ENCODE measurements around the gene EVPL. TPM values are rescaled to one million over a fixed set of nuclear protein-coding genes. Genes with fewer than 3 reads are reported as not detected.
"Not testable (repeated sequence)": the region's sequence is repeated elsewhere in the genome, so short reads cannot be mapped to it uniquely, and the experiment has no call there.

Gene EVPL
- total RNA-seq, 1 donor from 2014 or later = not detected

GRCh38 chr17:76072148-76072858, 45.2 kb upstream of the EVPL start, which contains the start of gene SRP68:
SRP68 (minus strand) TSS chr17:76072517; CDS start chr17:76072491, 26 bp downstream.
- Mint-ChIP-seq H3K27ac (ENCODE audit: unreplicated experiment) (peak within 1 kb of the TSS; percentile 89), H3K4me1 (ENCODE audit: low read depth) (peaks cover 37% of the 10 kb centered on the region)

GRCh38 chr17:76071531-76072147, 44.5 kb upstream of the EVPL start:
- DNase-seq (ENCODE audit: low spot score) = no peak

More at GRCh38 chr17:76072148-76072858, 45.2 kb upstream of the EVPL start, which contains the start of gene SRP68:
- no peaks in the 10 kb centered on the region for H3K9me3 Mint-ChIP-seq (ENCODE audit: low read depth)
- H3K27me3 Mint-ChIP-seq (ENCODE audit: low read depth) = peaks cover 28% of the 10 kb centered on the region
- peak within 1 kb of the TSS; percentile 94 for H3K4me3 Mint-ChIP-seq (ENCODE audit: unreplicated experiment)
- peak; percentile 99 for DNase-seq (ENCODE audit: low spot score)
- H3K36me3 Mint-ChIP-seq (ENCODE audit: low read depth) = peaks cover 6% of the 10 kb centered on the region
- TF ChIP-seq, protein P1, sequence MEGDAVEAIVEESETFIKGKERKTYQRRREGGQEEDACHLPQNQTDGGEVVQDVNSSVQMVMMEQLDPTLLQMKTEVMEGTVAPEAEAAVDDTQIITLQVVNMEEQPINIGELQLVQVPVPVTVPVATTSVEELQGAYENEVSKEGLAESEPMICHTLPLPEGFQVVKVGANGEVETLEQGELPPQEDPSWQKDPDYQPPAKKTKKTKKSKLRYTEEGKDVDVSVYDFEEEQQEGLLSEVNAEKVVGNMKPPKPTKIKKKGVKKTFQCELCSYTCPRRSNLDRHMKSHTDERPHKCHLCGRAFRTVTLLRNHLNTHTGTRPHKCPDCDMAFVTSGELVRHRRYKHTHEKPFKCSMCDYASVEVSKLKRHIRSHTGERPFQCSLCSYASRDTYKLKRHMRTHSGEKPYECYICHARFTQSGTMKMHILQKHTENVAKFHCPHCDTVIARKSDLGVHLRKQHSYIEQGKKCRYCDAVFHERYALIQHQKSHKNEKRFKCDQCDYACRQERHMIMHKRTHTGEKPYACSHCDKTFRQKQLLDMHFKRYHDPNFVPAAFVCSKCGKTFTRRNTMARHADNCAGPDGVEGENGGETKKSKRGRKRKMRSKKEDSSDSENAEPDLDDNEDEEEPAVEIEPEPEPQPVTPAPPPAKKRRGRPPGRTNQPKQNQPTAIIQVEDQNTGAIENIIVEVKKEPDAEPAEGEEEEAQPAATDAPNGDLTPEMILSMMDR (IDR thresholded peaks at IDR 0.05) = no peak

DNA sequence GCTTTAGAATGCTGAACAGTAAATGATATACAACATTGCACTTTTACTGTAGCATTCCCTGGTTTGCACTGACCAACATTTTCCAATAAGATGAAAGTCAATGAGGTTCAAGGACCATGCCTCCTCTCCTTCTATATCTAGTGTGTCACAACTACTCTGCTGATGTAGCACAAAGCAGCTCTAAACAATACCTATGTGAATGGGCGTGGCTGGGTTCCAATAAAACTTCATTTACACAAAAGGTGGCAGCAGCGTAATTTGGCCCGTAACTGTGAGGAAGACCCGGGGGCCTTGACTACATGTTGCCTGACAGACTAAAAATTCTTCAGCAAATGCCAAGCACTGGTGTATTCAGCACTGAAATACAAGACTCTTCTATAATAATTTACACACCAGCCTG, 38.7 kb upstream of the EVPL start:
- DNase-seq (ENCODE audit: low spot score) = no peak
- Mint-ChIP-seq H3K36me3 (ENCODE audit: low read depth) (peaks cover 38% of the 10 kb centered on the region), H3K4me3 (ENCODE audit: unreplicated experiment) (no peak overlapping the region), H3K27me3 (ENCODE audit: low read depth) (no peaks in the 10 kb centered on the region), H3K27ac (ENCODE audit: unreplicated experiment) (no peak overlapping the region), H3K4me1 (ENCODE audit: low read depth) (peaks cover 10% of the 10 kb centered on the region), H3K9me3 (ENCODE audit: low read depth) (no peaks in the 10 kb centered on the region)
- TF ChIP-seq, protein P1 (IDR thresholded peaks at IDR 0.05) = no peak

More at GRCh38 chr17:76071531-76072147, 44.5 kb upstream of the EVPL start:
- H3K4me1 Mint-ChIP-seq (ENCODE audit: low read depth) = peaks cover 37% of the 10 kb centered on the region
- peak overlapping the region; percentile 94 for H3K4me3 Mint-ChIP-seq (ENCODE audit: unreplicated experiment)
- H3K9me3 Mint-ChIP-seq (ENCODE audit: low read depth) = no peaks in the 10 kb centered on the region
- H3K27me3 Mint-ChIP-seq (ENCODE audit: low read depth) = peaks cover 21% of the 10 kb centered on the region
- H3K36me3 Mint-ChIP-seq (ENCODE audit: low read depth) = peaks cover 8% of the 10 kb centered on the region
- TF ChIP-seq, protein P1 (IDR thresholded peaks at IDR 0.05) = no peak
- H3K27ac Mint-ChIP-seq (ENCODE audit: unreplicated experiment) = peak overlapping the region; percentile 89

DNA sequence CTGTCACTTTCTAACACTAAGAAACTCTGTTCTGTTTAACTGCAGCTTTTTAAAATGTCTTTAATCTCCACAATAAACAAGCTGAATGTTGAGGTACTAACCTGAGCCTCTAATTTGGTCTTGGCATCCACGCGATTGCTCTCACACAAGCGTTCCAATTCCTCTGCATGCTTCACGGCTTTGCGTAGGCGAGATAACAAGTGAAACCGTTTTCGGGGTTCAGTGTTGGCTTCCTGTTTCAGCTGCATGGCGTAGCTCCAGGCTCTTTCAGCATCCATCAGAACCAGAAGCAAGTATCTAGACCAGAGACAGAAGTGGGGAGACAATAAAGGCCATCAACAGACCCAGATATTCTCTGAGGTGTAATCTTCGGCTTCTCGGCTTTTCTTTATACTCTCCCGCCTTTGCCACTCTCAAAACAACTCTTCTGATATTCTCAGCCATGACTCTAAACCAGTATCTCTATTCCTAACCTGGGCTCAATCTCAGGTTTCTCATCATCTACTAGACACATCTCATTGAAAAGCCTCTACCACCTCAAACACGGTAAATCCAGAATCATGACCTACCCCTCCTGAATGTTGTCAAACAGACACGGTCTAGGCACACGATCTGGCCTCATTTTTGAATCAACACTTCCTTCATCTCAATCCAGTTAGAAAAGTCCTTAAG, 36.9 kb upstream of the EVPL start:
- Mint-ChIP-seq H3K36me3 (ENCODE audit: low read depth) (peaks cover 46% of the 10 kb centered on the region), H3K27me3 (ENCODE audit: low read depth) (no peaks in the 10 kb centered on the region), H3K27ac (ENCODE audit: unreplicated experiment) (no peak overlapping the region), H3K4me3 (ENCODE audit: unreplicated experiment) (no peak overlapping the region), H3K4me1 (ENCODE audit: low read depth) (no peaks in the 10 kb centered on the region), H3K9me3 (ENCODE audit: low read depth) (no peaks in the 10 kb centered on the region)
- no peak for DNase-seq (ENCODE audit: low spot score)
- TF ChIP-seq, protein P1 (IDR thresholded peaks at IDR 0.05) = no peak

GRCh38 chr17:76058264-76058663, 31.2 kb upstream of the EVPL start:
- Mint-ChIP-seq H3K36me3 (ENCODE audit: low read depth) (peaks cover 43% of the 10 kb centered on the region), H3K4me1 (ENCODE audit: low read depth) (peaks cover 12% of the 10 kb centered on the region), H3K27ac (ENCODE audit: unreplicated experiment) (peak overlapping the region; percentile 18)
- not testable (repeated sequence) for DNase-seq (ENCODE audit: low spot score); H3K4me3 Mint-ChIP-seq (ENCODE audit: unreplicated experiment); H3K27me3 Mint-ChIP-seq (ENCODE audit: low read depth); H3K9me3 Mint-ChIP-seq (ENCODE audit: low read depth)
